GM12873 (cell line): ENCODE data around the gene ASB1.

Source experiments
- CTCF ChIP-seq: IDR thresholded peaks from 2 replicates; pipeline ENCODE4 v1.5.1; 2012; ENCODE audit warnings: low read depth, mild to moderate bottlenecking, moderate library complexity, low read length, control low read depth; ENCODE audit not compliant: insufficient read depth; ENCODE audit errors: missing control alignments

Gene ASB1

GRCh38 chr2:238493880-238494572 is 67.3 kb downstream of the ASB1 start:
- no peak for TF ChIP-seq CTCF

DNA sequence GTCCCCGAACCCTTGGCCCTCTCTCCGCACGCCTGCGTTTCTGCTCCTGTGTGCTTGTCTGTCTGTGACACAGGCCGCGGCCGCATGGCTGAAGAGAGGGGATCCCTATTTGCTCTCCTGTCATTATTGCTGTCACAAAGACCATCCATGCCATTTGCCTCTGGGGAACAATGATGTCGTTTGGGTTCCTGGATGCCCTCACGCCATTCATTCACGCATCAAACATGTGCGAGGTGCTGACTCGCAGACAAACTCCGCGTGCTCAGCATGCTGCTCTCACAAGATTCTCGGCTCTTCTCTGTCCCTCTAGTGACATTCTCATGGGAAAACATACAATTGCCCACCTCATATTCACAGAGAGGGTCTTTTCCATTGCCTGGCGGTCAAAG is 67.8 kb downstream of the ASB1 start:
- TF ChIP-seq CTCF = no peak

DNA sequence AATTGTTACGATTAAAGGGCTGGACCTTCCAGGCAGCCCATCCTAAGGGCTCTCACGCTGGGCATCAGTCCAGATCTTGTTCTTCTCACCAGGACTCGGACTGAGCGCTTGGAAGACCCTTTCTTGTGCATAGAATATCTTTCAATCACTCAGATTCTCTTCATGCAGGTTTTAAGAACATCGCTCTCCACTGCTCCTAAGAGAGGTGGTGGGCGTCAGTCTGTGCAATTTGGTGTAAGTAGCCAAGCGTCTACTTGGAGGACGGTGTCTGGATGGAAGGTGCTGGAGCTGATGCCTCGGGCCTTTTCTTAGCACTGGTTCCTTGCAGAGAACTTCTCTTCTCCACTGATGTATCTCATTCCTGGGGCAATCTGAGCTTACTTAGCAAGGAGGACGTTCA is 68.7 kb downstream of the ASB1 start:
- TF ChIP-seq CTCF = no peak

DNA sequence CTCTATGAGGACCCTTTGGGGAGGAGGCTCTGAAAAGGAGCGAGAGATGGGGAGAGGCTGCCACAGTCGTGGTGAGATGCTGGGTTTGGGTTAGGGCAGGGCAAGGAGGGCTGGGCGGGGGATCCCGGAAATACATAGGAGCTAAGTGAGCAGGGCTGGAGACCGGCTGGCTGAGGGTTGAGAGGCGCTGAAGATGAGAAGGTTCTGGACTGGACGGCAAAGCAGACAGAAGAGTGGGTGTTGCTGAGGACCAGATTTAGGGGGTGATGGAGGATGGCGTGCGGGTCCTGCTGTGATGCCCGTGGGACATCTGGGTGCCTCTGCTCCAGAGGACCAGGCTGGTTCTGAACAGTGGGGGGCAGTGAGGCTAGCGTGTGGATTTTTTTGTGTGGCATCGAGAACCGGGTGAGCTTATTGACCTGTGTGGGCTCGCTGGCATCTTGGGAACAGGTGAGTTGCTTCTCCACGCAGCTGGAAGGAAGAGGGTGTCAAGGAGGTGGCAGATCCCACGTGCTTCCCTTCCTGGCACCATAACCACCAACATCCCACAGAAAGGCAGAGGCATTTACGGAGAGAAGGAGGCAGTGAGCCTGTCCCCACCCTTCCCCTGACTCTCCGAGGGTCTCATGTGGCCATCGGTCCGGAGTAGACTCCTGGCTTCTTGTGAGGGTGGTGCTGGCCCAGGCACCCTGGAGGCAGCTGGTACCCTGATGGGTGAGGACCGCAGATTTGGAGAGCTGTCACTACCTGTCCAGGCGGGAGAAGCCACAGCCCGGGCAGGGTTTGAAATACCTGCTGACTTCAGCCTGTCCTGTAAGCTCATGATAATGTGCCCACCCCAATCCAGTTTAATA is 70.3 kb downstream of the ASB1 start:
- no peak for TF ChIP-seq CTCF

GRCh38 chr2:238497610-238498005 is 70.9 kb downstream of the ASB1 start:
- TF ChIP-seq CTCF = no peak

- no peak for TF ChIP-seq CTCF
Measured at GRCh38 chr2:238498188-238498587, 71.5 kb downstream of the ASB1 start.

DNA sequence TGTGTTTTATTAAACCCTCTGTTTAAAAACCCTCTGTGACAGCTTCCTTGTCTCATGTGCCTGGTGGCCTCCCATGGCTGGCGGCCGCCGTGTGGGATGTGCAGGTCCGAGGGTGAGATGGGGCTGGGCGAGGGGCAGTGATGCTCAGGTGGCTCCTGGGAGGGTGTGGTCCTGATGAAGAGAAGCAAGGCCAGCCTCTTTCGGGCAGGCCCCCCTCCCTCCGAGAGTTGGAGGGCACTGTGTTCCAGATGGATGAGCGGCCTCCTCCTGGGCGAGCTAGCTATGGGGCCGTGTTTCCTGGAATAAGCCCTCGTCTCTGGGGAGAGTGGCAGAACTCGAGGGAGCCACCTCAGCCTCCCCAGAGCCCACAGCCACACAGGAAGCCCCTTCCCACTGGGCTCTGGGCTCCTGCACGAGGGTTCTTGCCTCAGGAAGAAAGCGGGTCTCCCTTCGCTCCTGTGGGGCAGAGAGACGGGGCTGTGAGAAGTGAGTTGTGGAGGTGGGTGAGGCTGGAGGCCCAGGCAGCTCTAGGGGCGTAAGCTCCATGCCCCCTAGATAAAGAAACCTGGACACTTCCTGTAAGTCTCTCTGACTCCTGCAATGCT is 72.1 kb downstream of the ASB1 start:
- TF ChIP-seq CTCF = no peak
